Keratinocyte (primary cell): ENCODE measurements around the gene CASP14.

Experiments used
- EZH2 ChIP-seq: IDR thresholded peaks from one replicate; pipeline ENCODE4 v1.6.1; 2012; ENCODE audit warnings: inconsistent platforms, mild to moderate bottlenecking, low read length, moderate library complexity
- TF ChIP-seq, protein P1 (sequence below), 3 experiments: IDR thresholded peaks in 1 of 3; conservative IDR thresholded peaks in 1 of 3; optimal IDR thresholded peaks in 1 of 3; 2 replicates in 2 of 3; 3 replicates in 1 of 3; pipeline versions ENCODE3 to v1.5.1; 2011; ENCODE audit warnings: low read length in 3 of 3, mild to moderate bottlenecking in 3 of 3, moderate library complexity in 2 of 3, control low read depth in 1 of 3, inconsistent platforms in 1 of 3; ENCODE audit not compliant: insufficient read depth in 2 of 3; ENCODE audit errors: extremely low read depth in 1 of 3

DNA sequence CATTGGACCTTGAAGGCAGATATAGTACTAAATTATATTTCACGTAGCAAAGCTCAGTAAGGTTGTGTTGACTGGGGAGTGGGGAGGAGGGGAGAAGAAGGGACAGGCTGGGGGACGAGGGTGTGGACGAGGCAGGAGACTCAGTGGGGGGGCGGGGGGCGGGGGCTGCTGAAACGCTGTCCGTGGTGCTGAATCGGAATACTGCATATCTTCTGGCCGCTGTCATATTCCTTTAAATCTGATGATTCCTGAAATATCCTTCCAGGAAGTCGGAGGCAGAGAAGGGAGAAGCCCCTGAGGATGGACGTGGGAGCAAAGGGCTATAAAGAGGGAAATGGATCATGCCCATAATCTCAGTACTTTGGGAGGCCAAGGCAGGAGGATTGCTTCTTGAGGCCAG lies 34.7 kb upstream of the CASP14 start:
- TF ChIP-seq, protein P1, sequence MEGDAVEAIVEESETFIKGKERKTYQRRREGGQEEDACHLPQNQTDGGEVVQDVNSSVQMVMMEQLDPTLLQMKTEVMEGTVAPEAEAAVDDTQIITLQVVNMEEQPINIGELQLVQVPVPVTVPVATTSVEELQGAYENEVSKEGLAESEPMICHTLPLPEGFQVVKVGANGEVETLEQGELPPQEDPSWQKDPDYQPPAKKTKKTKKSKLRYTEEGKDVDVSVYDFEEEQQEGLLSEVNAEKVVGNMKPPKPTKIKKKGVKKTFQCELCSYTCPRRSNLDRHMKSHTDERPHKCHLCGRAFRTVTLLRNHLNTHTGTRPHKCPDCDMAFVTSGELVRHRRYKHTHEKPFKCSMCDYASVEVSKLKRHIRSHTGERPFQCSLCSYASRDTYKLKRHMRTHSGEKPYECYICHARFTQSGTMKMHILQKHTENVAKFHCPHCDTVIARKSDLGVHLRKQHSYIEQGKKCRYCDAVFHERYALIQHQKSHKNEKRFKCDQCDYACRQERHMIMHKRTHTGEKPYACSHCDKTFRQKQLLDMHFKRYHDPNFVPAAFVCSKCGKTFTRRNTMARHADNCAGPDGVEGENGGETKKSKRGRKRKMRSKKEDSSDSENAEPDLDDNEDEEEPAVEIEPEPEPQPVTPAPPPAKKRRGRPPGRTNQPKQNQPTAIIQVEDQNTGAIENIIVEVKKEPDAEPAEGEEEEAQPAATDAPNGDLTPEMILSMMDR (optimal IDR thresholded peaks at IDR 0.05 in 1 of 3, IDR thresholded peaks at IDR 0.05 in 1 of 3, conservative IDR thresholded peaks at IDR 0.05 in 1 of 3; ENCODE audit: extremely low read depth in 1 of 3, insufficient read depth in 2 of 3, low read length in 3 of 3) = no peak
- no peak for TF ChIP-seq EZH2
